ENCODE results near the gene IL3RA.
"Not testable (repeated sequence)": the region's sequence is repeated elsewhere in the genome, so short reads cannot be mapped to it uniquely, and the experiment has no call there.

Gene IL3RA

DNA sequence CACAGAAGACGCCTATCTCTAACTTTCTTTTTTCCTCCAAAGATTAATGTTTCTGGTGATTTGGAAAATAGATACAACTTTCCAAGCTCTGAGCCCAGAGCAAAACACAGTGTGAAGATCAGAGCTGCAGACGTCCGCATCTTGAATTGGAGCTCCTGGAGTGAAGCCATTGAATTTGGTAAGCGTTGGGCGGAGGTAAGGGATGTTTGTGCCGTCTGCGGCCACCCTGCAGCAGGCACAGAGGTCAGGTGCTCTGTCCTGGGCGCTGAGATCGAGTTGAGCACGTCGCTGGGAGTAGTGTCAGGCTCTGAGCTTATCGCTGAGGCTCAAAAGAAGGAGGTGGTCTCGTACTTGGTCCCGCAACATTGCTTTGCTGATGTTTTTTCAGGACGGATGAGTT lies 36.1 kb upstream of the IL3RA start:
- TF ChIP-seq, protein P1, sequence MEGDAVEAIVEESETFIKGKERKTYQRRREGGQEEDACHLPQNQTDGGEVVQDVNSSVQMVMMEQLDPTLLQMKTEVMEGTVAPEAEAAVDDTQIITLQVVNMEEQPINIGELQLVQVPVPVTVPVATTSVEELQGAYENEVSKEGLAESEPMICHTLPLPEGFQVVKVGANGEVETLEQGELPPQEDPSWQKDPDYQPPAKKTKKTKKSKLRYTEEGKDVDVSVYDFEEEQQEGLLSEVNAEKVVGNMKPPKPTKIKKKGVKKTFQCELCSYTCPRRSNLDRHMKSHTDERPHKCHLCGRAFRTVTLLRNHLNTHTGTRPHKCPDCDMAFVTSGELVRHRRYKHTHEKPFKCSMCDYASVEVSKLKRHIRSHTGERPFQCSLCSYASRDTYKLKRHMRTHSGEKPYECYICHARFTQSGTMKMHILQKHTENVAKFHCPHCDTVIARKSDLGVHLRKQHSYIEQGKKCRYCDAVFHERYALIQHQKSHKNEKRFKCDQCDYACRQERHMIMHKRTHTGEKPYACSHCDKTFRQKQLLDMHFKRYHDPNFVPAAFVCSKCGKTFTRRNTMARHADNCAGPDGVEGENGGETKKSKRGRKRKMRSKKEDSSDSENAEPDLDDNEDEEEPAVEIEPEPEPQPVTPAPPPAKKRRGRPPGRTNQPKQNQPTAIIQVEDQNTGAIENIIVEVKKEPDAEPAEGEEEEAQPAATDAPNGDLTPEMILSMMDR (IDR thresholded peaks at IDR 0.05; ENCODE audit: extremely low read depth, missing control alignments): no peak
- no peak for DNase-seq (ENCODE audit: low spot score)

DNA sequence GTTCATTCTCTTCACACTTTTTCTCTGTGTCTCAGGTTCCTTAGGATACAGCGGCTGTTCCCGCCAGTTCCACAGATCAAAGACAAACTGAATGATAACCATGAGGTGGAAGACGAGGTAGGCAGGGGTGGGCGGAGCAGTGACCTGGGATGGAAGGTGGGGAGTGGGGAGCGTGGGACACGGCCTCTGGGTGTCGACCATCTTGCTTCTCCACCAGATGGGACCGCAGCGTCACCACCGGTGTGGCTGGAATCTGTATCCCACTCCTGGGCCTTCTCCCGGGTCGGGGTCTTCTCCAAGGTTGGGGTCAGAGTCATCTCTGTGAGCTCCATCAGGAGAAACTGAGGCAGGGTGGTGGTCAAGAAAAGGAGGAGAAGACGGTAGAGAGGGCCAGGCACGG lies 31.2 kb upstream of the IL3RA start:
- TF ChIP-seq, protein P1 (IDR thresholded peaks at IDR 0.05; ENCODE audit: extremely low read depth, missing control alignments): no peak
- no peak for DNase-seq (ENCODE audit: low spot score)

DNA sequence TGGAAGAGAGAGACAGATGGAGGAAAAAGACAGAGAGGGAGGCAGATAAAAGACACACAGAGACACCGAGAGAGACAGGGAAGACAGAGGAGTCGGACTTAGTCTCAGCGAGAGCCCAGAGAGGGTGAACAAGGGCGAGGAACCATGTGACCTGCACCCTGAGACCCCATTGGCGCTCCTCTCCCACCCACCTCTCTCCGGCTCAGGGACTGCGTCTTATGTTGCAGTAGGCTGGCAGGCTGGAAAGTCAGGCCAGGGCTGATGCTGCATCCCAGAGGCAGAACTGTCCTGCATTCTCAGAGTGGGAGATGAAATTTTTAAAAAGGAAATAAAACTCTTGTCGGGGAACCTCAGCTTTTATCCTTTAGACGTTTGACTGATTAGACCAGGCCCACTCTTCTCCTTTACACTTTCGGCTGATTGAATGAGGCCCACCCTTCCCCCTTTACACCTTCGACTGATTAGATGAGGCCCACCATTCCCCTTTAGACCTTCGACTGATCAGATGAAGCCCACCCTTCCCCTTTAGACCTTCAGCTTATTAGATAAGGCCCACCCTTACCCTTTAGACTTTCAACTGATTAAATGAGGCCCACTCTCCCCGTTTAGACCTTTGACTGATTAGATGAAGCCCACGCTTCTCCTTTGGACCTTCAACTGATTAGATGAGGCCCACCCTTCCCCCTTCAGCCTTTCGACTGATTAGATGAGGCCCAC lies 29.5 kb upstream of the IL3RA start:
- no peak for DNase-seq (ENCODE audit: low spot score)
- TF ChIP-seq, protein P1 (IDR thresholded peaks at IDR 0.05; ENCODE audit: extremely low read depth, missing control alignments): no peak

DNA sequence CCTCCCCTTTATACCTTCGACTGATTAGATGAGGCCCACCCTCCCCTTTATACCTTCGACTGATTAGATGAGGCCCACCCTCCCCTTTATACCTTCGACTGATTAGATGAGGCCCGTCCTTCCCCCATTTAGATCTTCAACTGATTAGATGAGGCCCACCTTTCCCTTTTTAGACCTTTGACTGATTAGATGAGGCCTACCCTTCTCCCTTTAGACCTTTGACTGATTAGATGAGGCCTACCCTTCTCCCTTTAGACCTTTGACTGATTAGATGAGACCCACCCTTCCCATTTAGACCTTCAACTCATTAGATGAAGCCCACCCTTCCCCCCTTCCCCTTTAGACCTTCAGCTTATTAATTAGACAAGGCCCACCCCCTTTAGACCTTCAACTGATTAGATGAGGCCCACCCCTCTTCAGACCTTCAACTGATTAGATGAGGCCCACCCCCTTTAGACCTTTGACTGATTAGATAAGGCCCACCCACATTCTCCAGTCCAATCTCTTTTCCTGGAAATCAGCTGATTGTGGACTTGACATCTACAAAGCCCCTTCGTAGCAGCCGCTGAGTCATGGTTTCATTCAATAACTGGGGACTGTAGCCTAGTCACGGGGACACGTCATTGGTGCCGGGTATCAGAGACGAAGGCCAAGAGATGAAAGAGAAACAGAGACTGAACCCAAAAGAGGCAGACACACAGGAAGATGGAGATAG lies 28.8 kb upstream of the IL3RA start:
- TF ChIP-seq, protein P1 (IDR thresholded peaks at IDR 0.05; ENCODE audit: extremely low read depth, missing control alignments): no peak
- DNase-seq (ENCODE audit: low spot score): no peak

DNA sequence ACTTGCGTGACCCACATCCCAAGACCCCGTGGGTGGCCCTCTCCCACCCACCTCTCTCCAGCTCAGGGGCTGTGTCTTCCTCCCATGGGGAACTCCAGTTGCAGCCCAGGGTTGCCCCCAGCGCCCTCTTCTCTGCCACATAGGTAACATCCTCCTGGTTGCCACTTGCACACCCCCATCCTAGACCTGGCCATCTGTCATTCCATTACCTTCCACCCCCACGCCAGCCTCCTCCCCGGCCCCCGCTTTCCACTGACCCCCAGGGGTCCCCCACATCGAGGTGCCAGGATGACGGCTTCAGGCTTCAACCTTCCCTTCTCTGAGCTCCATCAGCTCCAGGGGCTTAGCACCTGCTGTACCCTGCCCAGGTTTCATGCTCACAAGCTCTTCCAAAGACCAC lies 28.1 kb upstream of the IL3RA start:
- TF ChIP-seq, protein P1 (IDR thresholded peaks at IDR 0.05; ENCODE audit: extremely low read depth, missing control alignments): no peak
- DNase-seq (ENCODE audit: low spot score): no peak

DNA sequence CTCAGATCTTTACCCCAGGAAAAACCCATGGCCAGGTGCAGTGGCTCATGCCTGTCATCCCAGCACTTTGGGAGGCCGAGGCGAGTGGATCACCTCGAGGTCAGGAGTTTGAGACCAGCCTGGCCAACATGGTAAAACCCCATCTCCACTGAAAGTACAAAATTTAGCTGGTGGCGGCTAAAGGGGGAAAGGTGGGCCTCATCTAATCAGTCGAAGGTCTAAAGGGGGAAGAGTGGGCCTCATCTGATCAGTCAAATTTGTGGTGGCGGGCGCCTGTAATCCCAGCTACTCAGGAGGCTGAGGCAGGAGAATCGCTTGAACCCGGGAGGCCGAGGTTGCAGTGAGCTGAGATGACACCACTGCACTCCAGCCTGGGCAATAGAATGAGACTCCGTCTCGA lies 27.7 kb upstream of the IL3RA start:
- not testable (repeated sequence) for DNase-seq (ENCODE audit: low spot score)

DNA sequence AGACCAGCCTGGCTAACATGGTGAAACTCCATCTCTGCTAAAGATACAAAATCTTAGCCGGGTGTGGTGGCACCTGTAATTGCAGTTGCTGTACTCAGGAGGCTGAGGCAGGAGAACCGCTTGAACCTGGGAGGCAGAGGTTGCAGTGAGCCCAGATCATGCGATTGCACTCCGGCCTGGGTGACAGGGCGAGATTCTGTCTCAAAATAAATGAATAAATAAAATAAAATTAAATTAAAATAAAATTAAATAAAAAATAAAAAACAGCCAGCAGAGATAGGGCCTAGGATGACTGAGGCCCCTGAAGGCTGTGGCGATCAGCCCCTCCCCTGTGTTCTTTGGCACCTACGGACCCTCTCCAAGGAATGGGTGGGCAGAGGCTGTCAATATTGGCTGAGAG lies 22.8 kb upstream of the IL3RA start:
- no peak for DNase-seq (ENCODE audit: low spot score)
- TF ChIP-seq, protein P1 (IDR thresholded peaks at IDR 0.05; ENCODE audit: extremely low read depth, missing control alignments): no peak

DNA sequence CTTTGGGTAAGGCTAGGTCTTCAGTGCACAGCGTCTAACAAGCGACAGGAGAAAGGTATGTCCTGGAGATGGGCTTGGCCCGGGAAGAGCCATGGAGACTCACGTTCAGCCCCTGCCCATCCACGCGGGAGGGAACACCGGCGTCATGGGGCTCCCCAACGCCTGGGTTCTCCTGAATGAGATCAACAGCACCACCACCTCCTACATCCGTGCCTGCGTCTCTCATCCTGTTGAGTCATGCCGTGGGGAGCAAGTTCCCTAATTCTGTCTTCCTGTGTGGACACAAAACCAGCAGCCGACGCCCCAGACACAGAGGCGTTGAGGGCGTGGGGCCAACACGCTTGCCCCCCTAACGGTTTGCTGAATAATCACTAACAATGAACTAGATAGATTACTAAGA lies 20.1 kb upstream of the IL3RA start:
- TF ChIP-seq, protein P1 (IDR thresholded peaks at IDR 0.05; ENCODE audit: extremely low read depth, missing control alignments): no peak
- no peak for DNase-seq (ENCODE audit: low spot score)
